GM12878 (cell line): Measurements from ENCODE around the gene VWA7. TPM values are rescaled to one million over a fixed set of nuclear protein-coding genes. Genes with fewer than 3 reads are reported as not detected.
A peak's percentile ranks its signal among the peaks of the same experiment; 100 is the strongest.

Experiments used
- BHLHE40 ChIP-seq, 2 experiments: fragments of 450-650 bp in 1 of 2; IDR thresholded peaks; 2 replicates each; pipeline ENCODE4 v1.6.1; 2011 to 2017; ENCODE audit warnings: low read depth in 2 of 2, borderline replicate concordance in 1 of 2, improper control_type of control experiment in 1 of 2, low read length in 1 of 2, mild to moderate bottlenecking in 1 of 2
- BRCA1 ChIP-seq: IDR thresholded peaks from 2 replicates; pipeline ENCODE4 v1.6.1; 2011; ENCODE audit warnings: low read depth, low read length, improper control_type of control experiment
- CHD2 ChIP-seq: IDR thresholded peaks from 2 replicates; pipeline ENCODE4 v1.6.1; 2011; ENCODE audit warnings: low read depth, low read length, improper control_type of control experiment, borderline replicate concordance
- ETV6 ChIP-seq, 2 experiments: fragments of 450-650 bp in 1 of 2; IDR thresholded peaks in 1 of 2; conservative IDR thresholded peaks in 1 of 2; 2 replicates each; pipeline ENCODE4 v1.6.1; 2014; ENCODE audit warnings: antibody characterized with exemption in 1 of 2, borderline replicate concordance in 1 of 2, low read depth in 1 of 2, mild to moderate bottlenecking in 1 of 2, moderate library complexity in 1 of 2
- GATAD2B ChIP-seq: fragments of 450-650 bp; conservative IDR thresholded peaks from 2 replicates; pipeline ENCODE4 v1.6.1; 2017; ENCODE audit warnings: low read depth, mild to moderate bottlenecking, moderate library complexity
- HCFC1 ChIP-seq: fragments of 150-350 bp; IDR thresholded peaks from 2 replicates; pipeline ENCODE4 v1.6.1; 2014; ENCODE audit warnings: low read length
- IKZF1 ChIP-seq: fragments of 450-650 bp; conservative IDR thresholded peaks from 2 replicates; pipeline ENCODE4 v1.6.1; 2017; ENCODE audit warnings: antibody characterized with exemption, mild to moderate bottlenecking
- LARP7 ChIP-seq: fragments of 450-650 bp; IDR thresholded peaks from 2 replicates; pipeline ENCODE4 v1.6.1; 2017; ENCODE audit warnings: mild to moderate bottlenecking
- NFYA ChIP-seq: IDR thresholded peaks from 2 replicates; pipeline ENCODE4 v1.6.1; 2011; ENCODE audit warnings: low read depth, mild to moderate bottlenecking, low read length, improper control_type of control experiment, borderline replicate concordance
- SIN3A ChIP-seq: IDR thresholded peaks from 2 replicates; pipeline ENCODE4 v1.6.1; 2012; ENCODE audit warnings: low read depth, low read length, improper control_type of control experiment
- polyA plus RNA-seq, 11 experiments: library from polyadenylated mRNA; depleted of rRNA in 4 of 11; unstranded in 6 of 11; stranded (reverse) in 5 of 11; fragments of >200 nt; fragmentation: Nextera tagmentation in 4 of 11; fragmentation: Illumina TruSeq in 1 of 11; extraction: Ambion mirVana in 4 of 11; extraction: Trizol in 1 of 11; gene quantifications; 1 replicate in 1 of 11; 2 replicates in 10 of 11; pipeline versions ENCODE4 v1.2.1 to v1.2.3, GENCODE V29; 2011 to 2016; ENCODE audit warnings: inconsistent platforms in 2 of 11, missing spikeins in 2 of 11, low read depth in 1 of 11
- total RNA-seq, 4 experiments: library from RNA; depleted of rRNA in 3 of 4; stranded (reverse); fragments of >200 nt in 3 of 4; fragmentation: Illumina TruSeq in 1 of 4; extraction: Trizol in 1 of 4; gene quantifications; 2 replicates each; pipeline versions ENCODE4 v1.2.1 to v1.2.3, GENCODE V29; 2013 to 2021
- TF ChIP-seq, protein P1 (sequence below): fragments of 450-650 bp; IDR thresholded peaks from 2 replicates; pipeline ENCODE4 v1.6.1; 2016; ENCODE audit warnings: mild to moderate bottlenecking, moderate library complexity, borderline replicate concordance
- TF ChIP-seq, protein P2 (sequence below): fragments of 450-650 bp; IDR thresholded peaks from 2 replicates; pipeline ENCODE4 v1.6.1; 2016; ENCODE audit warnings: mild to moderate bottlenecking
- TF ChIP-seq, protein P3 (sequence below): IDR thresholded peaks from 2 replicates; pipeline ENCODE4 v1.6.1; 2012; ENCODE audit warnings: improper control_type of control experiment, low read depth, low read length; ENCODE audit not compliant: insufficient replicate concordance
- TF ChIP-seq, protein P4 (sequence below): fragments of 450-650 bp; formaldehyde crosslinking; IDR thresholded peaks from 2 replicates; pipeline ENCODE4 v1.5.0; 2022; ENCODE audit warnings: mild to moderate bottlenecking, missing genetic modification characterization

The VWA7 gene
- total and polyA plus RNA-seq, 10 of the 15 experiments (the other 5 are each of a cell fraction or from before 2014, with no cell fraction given): 0.11 to 3.1 (median 1.2) TPM; not detected in 1

DNA sequence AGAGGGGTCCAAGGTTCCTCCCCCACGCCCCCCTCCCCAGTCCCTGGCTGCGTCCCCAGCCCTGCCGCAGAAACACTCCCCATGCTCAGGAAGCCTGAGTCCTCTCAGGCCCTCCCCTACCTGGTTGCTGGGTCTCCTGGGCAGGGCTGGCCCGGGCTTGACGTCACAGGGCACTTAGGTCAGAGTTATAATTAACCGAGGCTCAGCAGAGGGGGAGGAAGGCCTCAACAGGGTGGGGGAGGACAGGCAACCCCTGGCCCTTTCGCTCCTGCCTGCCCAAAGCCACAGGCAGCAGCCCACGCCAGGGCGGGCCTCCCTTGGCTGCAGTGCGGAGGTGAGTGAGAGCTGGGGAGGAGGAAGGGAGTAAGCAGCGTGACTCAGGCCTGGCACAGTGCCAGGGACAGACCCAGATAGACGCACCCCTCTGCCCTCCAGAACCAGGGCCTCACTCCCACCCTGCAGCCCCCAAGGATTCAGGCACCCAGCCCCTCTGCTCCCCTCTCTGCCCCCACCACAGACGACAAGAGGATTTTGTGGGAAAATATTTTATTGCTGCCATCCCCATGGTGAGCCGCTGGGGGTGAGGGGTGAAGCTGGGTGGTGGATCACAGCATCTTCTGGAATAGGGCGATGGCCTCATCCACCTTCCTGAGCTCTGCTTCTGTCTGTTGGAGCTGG is at the start of gene VWA7 (continued):
- TF ChIP-seq, protein P1, sequence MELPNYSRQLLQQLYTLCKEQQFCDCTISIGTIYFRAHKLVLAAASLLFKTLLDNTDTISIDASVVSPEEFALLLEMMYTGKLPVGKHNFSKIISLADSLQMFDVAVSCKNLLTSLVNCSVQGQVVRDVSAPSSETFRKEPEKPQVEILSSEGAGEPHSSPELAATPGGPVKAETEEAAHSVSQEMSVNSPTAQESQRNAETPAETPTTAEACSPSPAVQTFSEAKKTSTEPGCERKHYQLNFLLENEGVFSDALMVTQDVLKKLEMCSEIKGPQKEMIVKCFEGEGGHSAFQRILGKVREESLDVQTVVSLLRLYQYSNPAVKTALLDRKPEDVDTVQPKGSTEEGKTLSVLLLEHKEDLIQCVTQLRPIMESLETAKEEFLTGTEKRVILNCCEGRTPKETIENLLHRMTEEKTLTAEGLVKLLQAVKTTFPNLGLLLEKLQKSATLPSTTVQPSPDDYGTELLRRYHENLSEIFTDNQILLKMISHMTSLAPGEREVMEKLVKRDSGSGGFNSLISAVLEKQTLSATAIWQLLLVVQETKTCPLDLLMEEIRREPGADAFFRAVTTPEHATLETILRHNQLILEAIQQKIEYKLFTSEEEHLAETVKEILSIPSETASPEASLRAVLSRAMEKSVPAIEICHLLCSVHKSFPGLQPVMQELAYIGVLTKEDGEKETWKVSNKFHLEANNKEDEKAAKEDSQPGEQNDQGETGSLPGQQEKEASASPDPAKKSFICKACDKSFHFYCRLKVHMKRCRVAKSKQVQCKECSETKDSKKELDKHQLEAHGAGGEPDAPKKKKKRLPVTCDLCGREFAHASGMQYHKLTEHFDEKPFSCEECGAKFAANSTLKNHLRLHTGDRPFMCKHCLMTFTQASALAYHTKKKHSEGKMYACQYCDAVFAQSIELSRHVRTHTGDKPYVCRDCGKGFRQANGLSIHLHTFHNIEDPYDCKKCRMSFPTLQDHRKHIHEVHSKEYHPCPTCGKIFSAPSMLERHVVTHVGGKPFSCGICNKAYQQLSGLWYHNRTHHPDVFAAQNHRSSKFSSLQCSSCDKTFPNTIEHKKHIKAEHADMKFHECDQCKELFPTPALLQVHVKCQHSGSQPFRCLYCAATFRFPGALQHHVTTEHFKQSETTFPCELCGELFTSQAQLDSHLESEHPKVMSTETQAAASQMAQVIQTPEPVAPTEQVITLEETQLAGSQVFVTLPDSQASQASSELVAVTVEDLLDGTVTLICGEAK: no peak
- TF ChIP-seq GATAD2B (peak; percentile 73), LARP7 (no peak), BHLHE40 (IDR thresholded peaks at IDR 0.05; ENCODE audit: borderline replicate concordance in 1 of 2, low read depth in 2 of 2, low read length in 1 of 2) (peak; percentile 70 to 90; a peak in 3 of 4 replicates), NFYA (no peak), CHD2 (peak; percentile 84), IKZF1 (peak; percentile 93), BRCA1 (no peak), ETV6 (conservative IDR thresholded peaks at IDR 0.05 in 1 of 2, IDR thresholded peaks at IDR 0.05 in 1 of 2; ENCODE audit: borderline replicate concordance in 1 of 2, low read depth in 1 of 2) (no peak), HCFC1 (no peak; the same call in 1 of the 2 replicates), SIN3A (no peak)
- TF ChIP-seq, protein P2, sequence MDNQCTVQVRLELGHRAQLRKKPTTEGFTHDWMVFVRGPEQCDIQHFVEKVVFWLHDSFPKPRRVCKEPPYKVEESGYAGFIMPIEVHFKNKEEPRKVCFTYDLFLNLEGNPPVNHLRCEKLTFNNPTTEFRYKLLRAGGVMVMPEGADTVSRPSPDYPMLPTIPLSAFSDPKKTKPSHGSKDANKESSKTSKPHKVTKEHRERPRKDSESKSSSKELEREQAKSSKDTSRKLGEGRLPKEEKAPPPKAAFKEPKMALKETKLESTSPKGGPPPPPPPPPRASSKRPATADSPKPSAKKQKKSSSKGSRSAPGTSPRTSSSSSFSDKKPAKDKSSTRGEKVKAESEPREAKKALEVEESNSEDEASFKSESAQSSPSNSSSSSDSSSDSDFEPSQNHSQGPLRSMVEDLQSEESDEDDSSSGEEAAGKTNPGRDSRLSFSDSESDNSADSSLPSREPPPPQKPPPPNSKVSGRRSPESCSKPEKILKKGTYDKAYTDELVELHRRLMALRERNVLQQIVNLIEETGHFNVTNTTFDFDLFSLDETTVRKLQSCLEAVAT: no peak; the same call in none of the 2 replicates
- TF ChIP-seq, protein P3, sequence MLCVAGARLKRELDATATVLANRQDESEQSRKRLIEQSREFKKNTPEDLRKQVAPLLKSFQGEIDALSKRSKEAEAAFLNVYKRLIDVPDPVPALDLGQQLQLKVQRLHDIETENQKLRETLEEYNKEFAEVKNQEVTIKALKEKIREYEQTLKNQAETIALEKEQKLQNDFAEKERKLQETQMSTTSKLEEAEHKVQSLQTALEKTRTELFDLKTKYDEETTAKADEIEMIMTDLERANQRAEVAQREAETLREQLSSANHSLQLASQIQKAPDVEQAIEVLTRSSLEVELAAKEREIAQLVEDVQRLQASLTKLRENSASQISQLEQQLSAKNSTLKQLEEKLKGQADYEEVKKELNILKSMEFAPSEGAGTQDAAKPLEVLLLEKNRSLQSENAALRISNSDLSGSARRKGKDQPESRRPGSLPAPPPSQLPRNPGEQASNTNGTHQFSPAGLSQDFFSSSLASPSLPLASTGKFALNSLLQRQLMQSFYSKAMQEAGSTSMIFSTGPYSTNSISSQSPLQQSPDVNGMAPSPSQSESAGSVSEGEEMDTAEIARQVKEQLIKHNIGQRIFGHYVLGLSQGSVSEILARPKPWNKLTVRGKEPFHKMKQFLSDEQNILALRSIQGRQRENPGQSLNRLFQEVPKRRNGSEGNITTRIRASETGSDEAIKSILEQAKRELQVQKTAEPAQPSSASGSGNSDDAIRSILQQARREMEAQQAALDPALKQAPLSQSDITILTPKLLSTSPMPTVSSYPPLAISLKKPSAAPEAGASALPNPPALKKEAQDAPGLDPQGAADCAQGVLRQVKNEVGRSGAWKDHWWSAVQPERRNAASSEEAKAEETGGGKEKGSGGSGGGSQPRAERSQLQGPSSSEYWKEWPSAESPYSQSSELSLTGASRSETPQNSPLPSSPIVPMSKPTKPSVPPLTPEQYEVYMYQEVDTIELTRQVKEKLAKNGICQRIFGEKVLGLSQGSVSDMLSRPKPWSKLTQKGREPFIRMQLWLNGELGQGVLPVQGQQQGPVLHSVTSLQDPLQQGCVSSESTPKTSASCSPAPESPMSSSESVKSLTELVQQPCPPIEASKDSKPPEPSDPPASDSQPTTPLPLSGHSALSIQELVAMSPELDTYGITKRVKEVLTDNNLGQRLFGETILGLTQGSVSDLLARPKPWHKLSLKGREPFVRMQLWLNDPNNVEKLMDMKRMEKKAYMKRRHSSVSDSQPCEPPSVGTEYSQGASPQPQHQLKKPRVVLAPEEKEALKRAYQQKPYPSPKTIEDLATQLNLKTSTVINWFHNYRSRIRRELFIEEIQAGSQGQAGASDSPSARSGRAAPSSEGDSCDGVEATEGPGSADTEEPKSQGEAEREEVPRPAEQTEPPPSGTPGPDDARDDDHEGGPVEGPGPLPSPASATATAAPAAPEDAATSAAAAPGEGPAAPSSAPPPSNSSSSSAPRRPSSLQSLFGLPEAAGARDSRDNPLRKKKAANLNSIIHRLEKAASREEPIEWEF: no peak
- TF ChIP-seq, protein P4, sequence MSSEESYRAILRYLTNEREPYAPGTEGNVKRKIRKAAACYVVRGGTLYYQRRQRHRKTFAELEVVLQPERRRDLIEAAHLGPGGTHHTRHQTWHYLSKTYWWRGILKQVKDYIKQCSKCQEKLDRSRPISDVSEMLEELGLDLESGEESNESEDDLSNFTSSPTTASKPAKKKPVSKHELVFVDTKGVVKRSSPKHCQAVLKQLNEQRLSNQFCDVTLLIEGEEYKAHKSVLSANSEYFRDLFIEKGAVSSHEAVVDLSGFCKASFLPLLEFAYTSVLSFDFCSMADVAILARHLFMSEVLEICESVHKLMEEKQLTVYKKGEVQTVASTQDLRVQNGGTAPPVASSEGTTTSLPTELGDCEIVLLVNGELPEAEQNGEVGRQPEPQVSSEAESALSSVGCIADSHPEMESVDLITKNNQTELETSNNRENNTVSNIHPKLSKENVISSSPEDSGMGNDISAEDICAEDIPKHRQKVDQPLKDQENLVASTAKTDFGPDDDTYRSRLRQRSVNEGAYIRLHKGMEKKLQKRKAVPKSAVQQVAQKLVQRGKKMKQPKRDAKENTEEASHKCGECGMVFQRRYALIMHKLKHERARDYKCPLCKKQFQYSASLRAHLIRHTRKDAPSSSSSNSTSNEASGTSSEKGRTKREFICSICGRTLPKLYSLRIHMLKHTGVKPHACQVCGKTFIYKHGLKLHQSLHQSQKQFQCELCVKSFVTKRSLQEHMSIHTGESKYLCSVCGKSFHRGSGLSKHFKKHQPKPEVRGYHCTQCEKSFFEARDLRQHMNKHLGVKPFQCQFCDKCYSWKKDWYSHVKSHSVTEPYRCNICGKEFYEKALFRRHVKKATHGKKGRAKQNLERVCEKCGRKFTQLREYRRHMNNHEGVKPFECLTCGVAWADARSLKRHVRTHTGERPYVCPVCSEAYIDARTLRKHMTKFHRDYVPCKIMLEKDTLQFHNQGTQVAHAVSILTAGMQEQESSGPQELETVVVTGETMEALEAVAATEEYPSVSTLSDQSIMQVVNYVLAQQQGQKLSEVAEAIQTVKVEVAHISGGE: no peak
